DLD1 (cell line): ENCODE measurements around the gene MPV17L2.

Experiments
- in situ Hi-C: cut with HindIII; loops from 2 replicates; pipeline ENCODE4 v1.10.0; 2017; ENCODE audit warnings: low sequenced_read_pairs

The MPV17L2 gene

DNA sequence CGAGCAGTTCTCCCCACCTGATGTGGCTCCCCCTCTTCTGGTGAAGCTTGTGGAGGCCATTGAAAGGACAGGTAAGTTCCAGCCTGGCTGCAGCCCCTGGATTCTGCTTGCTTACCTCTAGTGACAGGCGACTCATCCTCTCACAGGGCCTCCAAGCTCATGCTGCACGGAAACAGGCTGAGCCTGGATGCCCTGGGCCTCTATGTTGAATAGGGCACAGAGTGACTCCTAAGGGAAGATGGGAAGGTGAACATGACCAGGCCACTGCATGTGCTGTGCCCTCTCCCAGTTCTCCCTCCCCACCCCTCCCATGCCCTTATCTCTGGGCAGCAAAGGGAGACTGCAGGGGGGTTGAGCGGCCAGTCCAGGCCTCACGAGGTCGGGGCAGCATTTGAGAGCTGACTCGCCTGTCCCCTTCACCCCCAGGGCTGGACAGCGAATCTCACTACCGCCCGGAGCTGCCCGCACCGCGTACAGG, 32.5 kb upstream of the MPV17L2 start:
- in situ Hi-C loops, result no loop called here

DNA sequence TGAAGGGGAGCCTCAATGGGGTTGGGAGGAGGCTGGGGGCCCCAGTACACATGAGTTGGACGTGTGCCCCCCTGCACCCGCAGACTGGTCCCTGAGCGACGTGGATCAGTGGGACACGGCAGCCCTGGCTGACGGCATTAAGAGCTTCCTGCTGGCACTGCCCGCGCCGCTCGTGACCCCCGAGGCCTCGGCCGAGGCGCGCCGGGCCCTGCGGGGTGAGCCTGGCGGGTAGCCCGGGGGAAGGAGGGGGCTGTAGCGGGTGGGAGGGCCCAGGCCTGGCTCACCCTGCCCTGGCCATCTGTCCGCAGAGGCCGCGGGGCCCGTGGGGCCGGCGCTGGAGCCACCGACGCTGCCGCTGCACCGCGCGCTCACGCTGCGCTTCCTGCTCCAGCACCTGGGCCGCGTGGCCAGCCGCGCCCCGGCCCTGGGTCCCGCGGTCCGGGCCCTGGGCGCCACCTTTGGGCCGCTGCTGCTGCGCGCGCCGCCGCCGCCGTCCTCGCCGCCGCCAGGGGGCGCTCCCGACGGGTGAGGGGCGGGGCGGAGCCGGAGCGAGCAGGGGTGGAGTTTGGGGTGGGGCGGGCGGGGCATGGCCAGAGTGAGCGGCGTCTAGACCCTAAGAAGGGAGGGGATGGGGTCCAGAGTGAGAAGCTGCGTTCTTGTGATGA, 31.9 kb upstream of the MPV17L2 start:
- in situ Hi-C loops, result no loop called here

DNA sequence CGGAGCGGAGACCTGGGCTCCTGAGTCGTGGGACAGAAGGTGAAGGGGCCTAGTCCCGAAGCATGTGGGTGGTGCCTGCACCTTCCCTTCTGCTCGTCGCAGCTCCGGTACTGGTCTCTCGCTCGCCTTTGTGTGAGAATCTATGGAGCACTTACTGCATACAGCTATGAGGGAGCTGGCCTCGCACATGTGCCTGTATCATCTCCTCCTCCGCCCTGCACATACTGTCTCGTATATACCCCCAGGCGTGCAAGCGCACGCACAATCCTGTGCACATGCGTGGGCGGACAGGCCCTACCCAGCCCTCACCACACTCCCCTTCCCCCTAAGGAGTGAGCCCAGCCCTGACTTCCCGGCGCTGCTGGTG, 31.4 kb upstream of the MPV17L2 start:
- in situ Hi-C loops, result no loop called here

DNA sequence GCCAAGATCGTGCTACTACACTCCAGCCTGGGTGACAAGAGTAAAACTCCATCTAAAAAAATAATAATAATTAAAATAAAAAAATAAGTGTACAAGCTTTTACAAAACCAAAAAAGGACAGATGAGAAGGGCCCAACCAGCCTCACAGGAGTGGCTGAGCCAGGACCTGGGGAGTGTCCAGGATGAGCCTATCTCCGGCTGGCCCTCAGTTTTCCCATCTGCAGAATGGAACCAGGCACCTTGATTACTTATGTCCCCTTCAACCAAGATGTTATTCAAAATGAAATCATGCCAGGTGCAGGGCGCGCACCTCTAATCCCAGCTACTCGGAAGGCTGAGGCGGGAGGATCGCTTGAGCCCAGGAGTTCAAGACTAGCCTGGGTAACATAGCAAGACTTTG, 28.9 kb upstream of the MPV17L2 start:
- in situ Hi-C loops, result no loop called here

DNA sequence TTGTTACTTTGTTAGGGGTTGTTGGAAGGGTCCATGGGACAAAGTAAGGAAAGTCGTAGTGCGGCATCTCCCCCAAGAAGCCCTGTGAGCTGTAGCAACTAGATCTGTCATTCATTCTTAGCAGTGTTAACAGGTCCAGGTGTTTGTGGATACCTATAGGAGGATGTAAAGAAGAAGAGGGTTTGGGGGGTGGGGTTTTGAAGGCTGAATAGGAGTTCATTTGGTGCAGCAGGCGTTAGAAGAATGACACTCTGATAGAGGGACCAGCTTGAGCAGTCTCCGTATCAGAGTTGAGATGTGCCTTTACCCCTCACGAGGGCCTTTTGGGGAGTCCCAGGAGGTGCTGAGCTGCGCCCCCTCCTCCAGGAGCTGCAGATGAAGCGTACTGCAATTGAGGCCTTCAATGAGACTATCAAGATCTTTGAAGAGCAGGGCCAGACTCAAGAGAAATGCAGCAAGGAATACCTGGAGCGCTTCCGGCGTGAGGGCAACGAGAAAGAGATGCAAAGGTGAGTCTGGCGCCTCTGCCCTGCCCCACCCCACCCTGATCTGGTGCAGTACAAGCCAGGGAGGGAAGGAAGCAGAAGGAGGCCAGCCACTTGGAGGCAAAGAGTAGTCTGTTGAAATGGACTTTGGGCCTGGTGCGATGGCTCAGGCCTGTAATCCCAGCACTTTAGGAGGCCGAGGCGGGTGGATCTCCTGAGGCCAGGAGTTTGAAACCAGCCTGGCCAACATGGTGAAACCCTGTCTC, 27.0 kb upstream of the MPV17L2 start:
- in situ Hi-C loops, result no loop called here

DNA sequence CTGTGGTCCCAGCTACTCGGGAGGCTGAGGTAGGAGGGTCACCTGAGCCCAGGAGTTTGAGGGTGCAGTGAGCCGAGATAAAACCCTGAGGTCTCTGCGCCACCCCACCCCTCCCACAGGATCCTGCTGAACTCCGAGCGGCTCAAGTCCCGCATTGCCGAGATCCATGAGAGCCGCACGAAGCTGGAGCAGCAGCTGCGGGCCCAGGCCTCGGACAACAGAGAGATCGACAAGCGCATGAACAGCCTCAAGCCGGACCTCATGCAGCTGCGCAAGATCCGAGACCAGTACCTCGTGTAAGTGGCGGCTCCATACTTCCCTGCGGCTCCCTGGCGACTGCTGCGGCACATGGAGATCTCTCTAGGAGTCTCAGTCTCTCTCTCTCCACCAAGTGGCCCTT, 26.0 kb upstream of the MPV17L2 start:
- in situ Hi-C loops, result no loop called here

DNA sequence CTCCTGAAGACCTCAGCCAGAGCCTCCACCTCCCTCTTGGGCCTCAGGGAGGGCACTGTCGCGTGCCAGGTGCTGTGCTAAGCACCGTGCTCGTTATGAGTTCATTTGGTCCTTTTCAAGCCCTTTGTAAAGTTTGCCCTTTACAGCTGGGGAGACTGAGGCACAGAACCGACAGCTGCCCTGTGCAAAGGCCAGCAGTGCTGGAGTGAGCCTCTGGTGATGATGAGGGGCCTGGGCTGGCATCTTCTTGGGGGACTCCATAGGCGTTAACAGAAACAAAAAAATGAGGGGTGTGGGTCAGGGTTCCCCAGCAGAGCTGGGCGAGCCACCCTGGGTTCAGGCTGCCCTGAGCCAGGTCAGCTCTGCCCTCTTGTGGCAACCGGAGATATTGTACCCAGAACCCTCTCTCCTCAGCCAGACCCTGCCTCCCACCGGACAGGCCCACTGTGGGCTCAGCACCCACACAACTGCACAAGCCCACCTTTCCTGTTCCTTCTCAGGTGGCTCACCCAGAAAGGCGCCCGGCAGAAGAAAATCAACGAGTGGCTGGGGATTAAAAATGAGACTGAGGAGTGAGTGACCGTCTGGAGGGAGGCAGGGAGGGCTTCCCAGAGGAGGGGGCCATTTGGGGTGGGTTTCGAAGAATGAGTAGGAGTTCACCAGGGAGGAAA, 24.9 kb upstream of the MPV17L2 start:
- in situ Hi-C loops, result no loop called here

DNA sequence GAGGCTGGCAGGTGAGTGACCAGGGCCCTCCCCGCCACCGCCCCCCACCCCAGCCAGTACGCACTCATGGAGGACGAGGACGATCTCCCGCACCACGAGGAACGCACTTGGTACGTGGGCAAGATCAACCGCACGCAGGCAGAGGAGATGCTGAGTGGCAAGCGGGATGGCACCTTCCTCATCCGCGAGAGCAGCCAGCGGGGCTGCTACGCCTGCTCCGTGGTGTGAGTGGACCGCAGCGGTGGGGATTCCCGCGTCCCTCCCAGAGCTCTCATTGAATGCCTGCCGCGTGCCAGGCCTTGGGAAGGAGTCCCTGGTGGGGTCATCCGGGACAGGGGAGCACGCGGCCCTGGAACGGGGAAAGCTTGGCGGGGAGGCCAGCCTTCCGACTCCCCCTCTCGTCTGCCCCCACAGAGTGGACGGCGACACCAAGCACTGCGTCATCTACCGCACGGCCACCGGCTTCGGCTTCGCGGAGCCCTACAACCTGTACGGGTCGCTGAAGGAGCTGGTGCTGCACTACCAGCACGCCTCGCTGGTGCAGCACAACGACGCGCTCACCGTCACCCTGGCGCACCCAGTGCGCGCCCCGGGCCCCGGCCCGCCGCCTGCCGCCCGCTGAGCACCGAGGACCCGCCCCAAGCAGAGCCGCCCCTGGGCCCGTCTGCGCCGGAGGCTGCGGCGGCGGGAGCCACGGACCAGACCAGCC, 24.2 kb upstream of the MPV17L2 start:
- in situ Hi-C loops, result no loop called here

DNA sequence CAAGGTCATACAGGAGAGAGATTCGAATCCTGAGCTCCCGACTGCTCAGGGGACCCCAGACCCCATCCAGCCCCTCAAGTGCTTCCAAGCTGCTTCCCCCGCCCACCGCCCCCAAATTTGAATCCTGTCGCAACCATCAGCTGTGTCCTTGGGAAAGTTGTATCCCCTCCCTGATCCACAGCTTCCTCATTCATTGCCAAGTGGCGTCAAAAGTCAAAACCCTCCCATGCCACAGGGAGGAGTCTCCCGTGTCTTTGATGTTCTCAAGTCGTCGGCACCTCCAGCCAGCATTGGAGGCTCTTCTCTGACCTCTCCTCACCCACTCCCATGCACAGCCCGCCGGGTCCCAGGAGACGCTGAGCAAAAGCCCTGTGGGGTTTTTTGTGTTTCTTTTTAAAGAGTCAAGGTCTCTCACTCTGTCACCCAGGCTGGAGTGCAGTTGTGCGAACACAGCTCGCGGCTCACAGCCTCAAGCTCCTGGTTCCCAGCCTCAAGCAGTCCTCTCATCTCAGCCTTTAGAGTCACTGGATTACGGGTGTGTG, 22.2 kb upstream of the MPV17L2 start:
- in situ Hi-C loops, result no loop called here

DNA sequence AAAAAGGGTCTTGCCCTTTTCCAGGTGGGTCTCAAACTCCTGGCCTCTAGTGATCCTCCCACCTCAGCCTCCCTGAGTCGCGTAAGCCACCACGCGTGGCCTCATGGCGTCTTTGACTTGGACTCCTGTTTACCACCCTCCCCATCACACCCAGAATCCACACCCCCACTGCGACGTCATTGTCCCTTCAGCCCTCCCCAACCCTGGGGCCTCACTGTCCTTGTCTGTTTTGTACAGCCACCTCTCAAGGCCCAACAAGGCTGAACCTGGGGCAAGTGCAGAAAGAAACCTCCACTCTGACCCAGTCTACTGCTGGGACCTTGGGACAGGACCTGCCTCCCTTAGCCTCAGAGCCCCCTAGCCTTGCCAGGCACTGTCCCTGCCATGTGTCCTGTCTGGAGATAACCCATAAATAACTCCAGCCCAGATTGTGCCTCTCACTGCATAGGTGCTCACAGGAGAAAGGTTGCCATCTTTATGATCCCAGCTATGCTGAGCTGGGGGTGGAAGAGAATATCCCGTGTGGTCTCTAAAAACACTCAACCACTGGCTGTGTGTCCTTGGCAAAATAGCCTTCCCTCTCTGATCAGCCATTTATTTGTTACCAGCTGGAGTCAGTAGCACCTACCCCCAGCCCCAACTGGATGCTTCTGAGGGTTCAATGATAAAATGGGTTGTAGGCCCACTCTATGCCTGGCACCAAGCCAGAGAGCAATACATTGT, 21.3 kb upstream of the MPV17L2 start:
- in situ Hi-C loops, result no loop called here

DNA sequence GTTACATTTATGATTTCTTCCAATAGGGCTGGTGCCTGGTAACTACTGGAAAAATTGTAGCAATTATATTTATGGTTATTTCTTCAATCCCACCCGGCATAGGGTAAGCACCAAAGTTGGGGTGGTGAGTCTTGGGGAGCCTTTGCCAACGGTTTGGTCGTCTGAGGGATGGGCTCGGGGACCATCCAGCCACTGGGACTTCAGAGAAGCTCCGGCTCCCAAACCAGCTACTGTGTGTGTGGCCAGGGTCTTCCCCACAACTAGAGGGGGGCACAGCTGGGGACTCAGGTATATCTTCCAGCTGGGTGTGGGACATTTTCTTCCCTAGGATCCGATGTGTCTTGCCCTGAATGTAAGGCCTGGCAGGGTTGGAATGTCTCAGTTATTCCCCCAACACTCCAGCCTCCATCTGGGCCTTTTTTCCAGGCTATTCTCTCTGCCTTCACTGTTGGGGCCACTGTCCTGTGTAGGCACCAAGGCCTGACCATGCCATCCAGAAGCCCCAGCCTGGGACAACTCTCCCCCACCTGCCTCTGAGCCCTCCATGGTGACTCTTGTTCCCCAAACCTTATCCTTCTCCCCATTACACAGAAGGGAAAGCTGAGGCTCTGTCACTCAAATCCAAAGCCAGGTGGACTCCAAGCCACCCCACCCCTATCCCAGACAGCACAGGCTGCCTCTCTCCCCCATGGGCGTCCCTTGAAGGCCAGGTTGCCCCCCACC, 20.5 kb upstream of the MPV17L2 start:
- in situ Hi-C loops, result no loop called here

DNA sequence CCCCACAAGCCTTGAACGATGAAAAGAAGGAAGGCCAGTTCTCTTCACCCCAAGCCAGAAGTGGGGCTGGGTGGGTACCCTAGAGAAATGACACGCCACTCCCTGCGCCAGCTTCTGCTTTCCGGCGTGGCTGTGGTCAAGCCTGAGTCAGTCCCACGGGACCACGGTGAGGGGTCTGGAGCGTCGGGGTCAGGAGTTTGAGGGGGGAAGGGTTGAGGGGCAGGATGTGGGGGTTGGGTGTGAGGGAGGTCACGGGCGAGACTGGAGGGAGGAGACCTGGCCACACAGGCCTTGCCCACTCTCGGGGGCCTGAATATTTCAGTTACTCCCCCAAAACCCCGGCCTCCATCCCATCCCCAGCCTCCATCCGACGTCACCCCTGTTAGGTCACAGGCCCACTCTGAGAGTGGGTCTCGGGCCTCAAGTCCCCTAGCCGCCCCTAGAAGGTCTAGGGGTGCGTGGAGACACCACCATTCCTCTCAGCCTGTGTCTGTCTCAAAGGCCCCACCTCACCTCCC, 19.9 kb upstream of the MPV17L2 start:
- in situ Hi-C loops, result no loop called here

DNA sequence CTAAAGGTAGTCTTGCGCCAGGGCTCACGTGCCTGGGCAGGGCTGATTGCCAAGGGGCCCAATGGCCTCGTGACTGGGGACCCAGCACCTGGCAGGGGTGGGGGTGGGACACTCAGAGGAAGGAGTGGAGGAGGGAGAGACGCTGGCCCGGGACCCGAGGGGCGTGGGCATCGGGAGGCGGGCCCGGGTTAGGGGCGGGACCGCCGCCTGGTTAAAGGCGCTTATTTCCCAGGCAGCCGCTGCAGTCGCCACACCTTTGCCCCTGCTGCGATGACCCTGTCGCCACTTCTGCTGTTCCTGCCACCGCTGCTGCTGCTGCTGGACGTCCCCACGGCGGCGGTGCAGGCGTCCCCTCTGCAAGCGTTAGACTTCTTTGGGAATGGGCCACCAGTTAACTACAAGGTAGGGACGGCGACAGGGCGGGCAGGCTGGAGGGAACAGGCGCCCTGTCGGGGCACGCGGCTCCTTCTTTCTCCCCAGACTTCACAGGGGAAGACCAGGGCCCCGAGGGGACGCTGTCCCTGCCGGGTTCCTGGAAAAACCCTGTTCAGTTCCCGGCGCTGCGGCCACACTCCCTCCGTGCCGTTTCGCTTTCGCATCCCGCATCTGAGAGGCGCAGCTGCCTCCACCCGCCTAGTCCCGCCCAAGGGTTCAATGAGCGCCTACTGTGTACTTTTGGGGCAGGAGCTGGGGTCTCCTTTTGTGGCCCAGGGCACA, 19.3 kb upstream of the MPV17L2 start, which contains the start of gene IFI30:
TSS of gene IFI30 (plus strand) at position 242 of the 717 bp plus-strand sequence. CDS start at position 271, 29 bp downstream.
- in situ Hi-C loops, result no loop called here

DNA sequence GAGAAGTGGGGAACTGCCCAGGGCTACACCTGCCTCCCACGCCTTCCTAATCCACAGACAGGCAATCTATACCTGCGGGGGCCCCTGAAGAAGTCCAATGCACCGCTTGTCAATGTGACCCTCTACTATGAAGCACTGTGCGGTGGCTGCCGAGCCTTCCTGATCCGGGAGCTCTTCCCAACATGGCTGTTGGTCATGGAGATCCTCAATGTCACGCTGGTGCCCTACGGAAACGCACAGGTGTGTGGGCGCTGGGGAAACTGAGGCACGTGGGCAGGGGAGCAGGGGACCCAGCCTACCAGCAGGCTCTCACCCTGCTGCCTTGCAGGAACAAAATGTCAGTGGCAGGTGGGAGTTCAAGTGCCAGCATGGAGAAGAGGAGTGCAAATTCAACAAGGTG, 18.0 kb upstream of the MPV17L2 start:
- in situ Hi-C loops, result no loop called here

DNA sequence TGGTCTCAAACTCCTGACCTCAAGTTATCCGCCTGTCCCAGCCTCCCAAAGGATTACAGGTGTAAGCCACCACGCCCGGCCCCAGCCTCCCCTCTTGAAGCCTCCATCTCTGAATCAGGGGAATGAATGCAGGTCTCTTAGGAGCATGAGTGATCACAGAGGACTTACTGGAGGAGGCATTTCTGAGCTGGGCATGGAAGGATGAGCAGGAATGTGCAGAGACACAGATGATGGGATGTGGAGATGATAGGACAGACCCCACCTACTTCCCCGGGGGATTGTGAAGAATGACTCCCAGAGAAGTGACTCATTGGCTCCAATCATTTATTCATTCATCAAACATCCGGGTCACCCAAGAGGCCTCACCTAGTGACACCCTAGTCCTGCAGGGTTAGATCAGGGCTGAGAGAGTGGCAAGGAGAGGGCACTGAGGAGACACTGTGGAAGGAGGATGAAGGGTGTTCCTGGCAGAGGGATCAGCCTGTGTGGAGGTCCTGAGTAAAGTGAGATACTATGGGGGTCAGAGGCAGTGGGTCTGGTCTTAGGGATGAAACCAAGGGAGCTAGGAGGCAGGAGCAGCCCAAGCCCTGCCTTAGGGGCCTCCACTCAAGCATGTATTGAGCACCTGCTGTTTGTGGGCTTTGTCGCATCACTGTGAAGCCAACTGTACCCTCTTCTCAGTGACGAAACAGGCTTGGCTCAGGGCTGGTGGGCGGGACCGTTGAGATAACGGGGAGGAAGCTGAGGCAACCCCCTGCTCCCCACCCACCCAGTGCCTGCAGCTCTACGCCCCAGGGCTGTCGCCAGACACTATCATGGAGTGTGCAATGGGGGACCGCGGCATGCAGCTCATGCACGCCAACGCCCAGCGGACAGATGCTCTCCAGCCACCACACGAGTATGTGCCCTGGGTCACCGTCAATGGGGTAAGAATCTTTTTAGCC, 16.4 kb upstream of the MPV17L2 start:
- in situ Hi-C loops, result no loop called here

DNA sequence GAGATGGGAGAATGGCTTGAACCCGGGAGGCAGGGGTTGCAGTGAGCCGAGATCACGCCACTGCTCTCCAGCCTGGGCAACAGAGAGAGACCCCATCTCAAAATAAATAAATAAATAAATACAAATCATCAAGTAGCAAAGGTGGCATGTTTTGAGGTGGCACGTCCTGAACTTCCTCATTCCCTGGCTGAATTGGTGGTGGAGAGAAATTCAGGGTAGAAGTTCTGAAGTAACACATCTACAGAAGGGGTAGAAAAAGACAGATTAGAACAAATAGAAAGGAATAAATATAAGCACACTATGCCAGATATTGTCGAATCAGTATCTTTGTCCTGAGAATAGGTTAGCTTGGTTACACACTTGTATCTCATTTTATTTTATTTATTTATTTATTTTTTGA, 13.1 kb upstream of the MPV17L2 start:
- in situ Hi-C loops, result loop anchor here (10.0 kb wide), 1 partner anchor 85 kb away; no protein-coding TSS in a partner anchor

DNA sequence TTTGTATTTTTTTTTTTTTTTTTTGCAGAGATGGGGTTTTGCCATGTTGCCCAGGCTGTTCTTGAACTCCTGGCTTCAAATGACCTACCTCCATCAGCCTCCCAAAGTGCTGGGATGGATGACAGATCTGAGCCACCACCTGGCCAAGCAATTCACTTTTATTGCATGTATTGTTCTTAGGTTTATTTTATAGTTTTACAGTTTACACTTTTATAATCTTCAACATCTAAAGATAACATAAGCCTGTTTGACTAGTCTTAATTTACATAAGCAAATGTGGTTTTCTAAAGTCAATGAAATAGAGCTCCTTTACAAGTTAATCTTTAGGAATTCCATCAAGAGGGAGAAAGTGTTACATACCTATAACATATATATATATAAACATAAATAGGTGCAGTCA, 9.5 kb upstream of the MPV17L2 start:
- in situ Hi-C loops, result loop anchor here (10.0 kb wide), 1 partner anchor 81 kb away; no protein-coding TSS in a partner anchor

DNA sequence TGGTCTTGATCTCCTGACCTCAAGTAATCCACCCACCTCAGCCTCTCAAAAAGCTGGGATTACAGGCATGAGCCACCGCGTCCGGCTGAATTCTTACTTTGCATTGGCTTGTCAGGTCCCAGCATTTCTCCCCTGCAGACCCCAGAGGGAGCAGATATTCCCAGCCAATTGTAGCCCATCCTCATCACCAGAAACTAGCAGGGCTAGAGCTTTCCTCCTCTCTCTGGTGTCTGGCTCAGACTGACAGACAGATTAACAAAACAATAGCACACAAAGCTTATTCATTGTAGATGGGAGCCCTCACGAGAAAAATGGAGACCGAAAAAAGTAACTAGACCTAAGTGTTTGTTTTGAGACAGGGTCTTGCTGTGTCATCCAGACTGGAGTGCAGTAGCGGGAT, 7.5 kb upstream of the MPV17L2 start:
- in situ Hi-C loops, result loop anchor here (10.0 kb wide), 1 partner anchor 79 kb away; no protein-coding TSS in a partner anchor
